Hematopoietic multipotent progenitor cell treated with erythropoietin and hydrocortisone succinate and interleukin-3 and kit ligand, for 17 days (in vitro differentiated cells): ENCODE data around the gene ALOX5.

ENCODE experiments used
- DNase-seq: peaks from one replicate; pipeline ENCODE4 v3.0.0-alpha.2; 2015; ENCODE audit warnings: low spot score

The ALOX5 gene

DNA sequence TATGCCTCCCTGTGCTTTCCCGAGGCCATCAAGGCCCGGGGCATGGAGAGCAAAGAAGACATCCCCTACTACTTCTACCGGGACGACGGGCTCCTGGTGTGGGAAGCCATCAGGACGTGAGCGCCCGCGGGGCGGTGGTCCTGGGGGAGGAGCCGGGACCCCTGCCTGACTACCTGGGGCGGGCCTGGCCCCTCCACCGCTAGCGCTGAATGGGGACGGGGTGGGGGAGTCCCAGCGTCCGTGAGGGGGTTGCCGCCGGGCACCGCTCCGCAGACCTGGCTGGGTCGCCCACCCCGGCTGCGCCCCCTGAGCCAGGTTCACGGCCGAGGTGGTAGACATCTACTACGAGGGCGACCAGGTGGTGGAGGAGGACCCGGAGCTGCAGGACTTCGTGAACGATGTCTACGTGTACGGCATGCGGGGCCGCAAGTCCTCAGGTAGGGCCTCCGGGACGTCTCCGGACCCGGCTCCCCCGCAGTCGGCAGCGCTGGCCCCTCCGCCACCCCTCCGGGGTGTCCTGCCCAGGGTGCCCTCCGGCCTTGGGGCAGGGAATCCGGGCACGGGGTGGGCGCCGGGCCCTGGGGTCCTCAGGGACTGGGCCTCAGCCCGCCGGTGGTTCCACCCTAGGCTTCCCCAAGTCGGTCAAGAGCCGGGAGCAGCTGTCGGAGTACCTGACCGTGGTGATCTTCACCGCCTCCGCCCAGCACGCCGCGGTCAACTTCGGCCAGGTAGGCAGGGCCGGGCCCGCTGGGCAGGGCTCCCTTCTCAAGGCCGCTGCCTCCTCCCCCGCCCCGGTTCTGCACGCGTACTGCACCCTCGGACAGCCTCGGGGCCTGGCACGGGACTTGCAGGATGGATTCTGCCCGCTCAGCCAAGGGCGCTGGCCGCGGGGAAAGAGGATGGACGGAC, 69.3 kb downstream of the ALOX5 start:
- no peak for DNase-seq

GRCh38 chr10:45444022-45444421, 70.0 kb downstream of the ALOX5 start:
- no peak for DNase-seq

DNA sequence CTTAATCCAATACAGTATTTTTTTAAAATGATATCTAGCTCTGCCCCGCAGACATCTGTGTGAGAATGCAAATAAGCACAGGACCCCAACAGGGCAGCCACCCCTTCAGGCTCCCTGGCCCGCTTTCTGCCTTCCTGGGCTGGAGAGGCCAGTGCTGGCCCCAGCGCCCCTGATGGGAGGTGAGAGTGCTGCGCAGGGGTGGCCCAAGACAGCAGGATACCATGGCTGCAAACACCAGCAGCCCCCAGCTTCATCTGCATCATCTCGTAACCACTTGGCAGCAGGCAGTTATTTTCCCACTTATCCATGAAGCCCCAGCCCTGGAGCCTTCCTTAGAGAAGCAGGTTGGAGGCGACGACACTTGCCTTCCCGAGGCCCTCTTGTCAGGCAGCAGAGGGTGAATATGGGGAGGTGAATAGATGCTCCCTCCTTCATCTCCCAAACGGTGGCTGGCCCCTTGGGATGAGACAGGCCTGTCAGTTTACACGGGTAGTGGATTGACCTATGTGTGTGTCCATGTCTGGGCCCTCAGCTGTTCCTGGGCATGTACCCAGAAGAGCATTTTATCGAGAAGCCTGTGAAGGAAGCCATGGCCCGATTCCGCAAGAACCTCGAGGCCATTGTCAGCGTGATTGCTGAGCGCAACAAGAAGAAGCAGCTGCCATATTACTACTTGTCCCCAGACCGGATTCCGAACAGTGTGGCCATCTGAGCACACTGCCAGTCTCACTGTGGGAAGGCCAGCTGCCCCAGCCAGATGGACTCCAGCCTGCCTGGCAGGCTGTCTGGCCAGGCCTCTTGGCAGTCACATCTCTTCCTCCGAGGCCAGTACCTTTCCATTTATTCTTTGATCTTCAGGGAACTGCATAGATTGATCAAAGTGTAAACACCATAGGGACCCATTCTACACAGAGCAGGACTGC, 71.2 kb downstream of the ALOX5 start:
- no peak for DNase-seq

DNA sequence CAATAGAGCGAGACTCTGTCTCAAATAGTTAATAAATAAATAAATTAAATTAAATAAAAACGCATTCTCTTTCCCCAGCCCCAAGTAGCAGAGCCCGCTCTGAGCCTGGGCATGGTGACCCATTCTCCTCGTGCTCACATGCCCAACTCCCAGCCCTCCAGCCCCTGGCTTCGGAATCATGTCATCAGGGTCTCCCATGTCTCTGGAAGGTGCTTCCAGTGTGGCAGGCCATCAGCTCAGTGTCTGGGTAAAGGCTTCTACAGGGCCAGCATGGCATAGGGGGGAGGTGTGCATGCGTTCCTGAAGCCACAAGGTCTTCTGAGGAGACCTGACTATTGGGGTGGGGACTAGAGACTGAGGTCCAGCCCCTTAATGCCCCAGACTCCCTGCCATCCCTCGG, 72.8 kb downstream of the ALOX5 start:
- no peak for DNase-seq

DNA sequence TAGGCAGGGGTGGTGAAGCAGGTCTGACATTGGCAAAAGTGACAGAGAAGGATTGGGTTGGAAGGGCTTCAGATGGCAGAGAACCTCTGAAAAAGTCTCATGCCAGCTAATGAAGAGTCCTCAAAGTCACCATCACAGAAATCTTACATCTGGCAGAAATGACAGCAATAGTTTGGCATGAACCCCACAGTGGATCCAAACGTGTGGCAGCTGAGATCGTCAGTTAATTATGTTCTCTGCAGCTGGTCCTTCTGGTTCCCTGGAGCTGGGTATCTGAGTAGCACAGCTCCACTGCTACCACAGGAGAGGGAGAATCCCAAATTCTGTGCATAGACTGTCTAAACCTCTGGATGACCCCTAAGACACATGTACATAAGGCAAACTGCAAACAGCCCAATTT, 73.4 kb downstream of the ALOX5 start:
- no peak for DNase-seq

GRCh38 chr10:45450866-45451265, 76.8 kb downstream of the ALOX5 start:
- DNase-seq: no peak

- DNase-seq: no peak
Measured at GRCh38 chr10:45451407-45451806, 77.4 kb downstream of the ALOX5 start.

- DNase-seq: no peak
Measured at GRCh38 chr10:45452268-45452667, 78.3 kb downstream of the ALOX5 start.

GRCh38 chr10:45452743-45453452, 78.9 kb downstream of the ALOX5 start:
- DNase-seq: no peak

- DNase-seq: no peak
Measured at GRCh38 chr10:45453639-45454255, 79.7 kb downstream of the ALOX5 start.

- no peak for DNase-seq
Measured at GRCh38 chr10:45454262-45454661, 80.2 kb downstream of the ALOX5 start.

DNA sequence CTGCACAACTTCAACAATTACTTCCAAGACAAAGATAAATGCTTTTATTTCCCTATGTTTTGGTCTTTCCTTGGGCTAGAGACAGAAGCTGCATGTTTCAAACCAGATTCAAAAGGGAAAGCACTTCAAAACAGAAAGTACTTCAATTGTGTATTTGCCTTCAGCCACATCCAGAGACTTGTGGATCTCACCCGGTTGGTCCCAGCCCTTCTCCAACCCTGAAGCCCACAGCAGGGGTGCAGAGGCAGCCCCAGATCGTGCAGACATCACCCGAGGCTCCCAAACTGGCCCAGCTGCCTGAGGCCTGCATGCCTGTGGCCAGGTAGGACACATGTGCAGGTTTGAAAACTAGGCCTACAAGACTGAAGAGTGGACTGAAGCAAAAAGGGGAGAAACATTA, 80.8 kb downstream of the ALOX5 start:
- no peak for DNase-seq

DNA sequence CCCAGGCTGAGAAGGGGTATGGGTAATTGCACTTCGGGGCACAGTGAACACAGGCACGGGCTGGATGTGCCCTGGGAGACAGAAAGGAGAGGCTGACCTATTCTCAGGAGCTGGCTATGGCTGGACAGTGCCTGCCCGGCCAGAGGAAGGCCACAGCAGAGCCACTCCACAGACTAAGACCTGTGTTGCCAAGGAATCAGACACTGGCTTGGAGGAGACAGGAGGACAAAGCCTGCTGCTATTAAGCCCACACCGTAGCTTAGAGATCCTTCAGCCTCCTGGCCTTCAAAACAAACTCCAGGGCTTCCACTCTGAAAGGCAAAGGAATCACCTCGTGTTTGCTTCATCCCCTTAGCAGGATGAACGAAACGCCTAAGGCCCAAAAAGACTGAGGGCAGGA, 82.2 kb downstream of the ALOX5 start:
- no peak for DNase-seq

DNA sequence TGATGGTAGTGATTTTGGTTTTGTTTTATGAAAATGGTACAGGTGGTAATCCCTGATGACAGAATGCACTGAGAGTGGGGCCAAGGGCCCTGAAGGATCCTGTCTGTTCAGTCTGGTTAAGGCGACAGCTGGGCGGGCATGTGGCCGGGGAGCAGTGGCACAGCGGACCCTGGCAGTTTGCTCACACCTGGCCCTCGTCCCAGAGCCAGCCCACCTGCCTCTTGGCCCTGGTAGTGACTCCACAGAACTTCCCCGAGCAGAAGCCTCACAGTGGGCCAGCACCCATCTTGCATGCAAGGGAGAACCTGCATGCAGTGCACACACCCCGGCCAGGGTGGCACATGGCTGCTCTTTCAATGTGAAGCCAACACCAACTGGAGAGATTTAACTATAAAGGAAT, 82.8 kb downstream of the ALOX5 start:
- DNase-seq: no peak

DNA sequence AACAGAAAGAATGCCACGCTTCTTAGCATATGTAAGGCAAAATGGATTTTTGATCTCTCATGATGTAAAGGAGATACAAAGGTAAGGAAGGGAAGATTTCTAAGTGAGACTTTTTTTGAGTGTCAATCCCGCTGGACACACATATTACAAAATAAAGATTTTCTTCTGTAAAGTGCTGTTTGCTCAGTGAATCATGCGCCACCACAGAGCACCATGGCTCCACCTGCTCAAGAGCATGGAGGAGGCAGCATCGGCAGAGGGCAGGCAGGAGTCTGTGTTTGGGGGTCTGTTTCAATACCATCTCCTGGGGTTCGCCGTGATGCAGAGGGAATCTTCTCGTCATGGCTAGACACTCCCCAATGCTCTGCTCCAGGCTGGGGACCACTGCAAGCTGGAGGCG, 83.5 kb downstream of the ALOX5 start:
- no peak for DNase-seq

- DNase-seq: no peak
Measured at GRCh38 chr10:45460235-45460878, 86.3 kb downstream of the ALOX5 start.

- no peak for DNase-seq
Measured at GRCh38 chr10:45461034-45461433, 87.0 kb downstream of the ALOX5 start.

DNA sequence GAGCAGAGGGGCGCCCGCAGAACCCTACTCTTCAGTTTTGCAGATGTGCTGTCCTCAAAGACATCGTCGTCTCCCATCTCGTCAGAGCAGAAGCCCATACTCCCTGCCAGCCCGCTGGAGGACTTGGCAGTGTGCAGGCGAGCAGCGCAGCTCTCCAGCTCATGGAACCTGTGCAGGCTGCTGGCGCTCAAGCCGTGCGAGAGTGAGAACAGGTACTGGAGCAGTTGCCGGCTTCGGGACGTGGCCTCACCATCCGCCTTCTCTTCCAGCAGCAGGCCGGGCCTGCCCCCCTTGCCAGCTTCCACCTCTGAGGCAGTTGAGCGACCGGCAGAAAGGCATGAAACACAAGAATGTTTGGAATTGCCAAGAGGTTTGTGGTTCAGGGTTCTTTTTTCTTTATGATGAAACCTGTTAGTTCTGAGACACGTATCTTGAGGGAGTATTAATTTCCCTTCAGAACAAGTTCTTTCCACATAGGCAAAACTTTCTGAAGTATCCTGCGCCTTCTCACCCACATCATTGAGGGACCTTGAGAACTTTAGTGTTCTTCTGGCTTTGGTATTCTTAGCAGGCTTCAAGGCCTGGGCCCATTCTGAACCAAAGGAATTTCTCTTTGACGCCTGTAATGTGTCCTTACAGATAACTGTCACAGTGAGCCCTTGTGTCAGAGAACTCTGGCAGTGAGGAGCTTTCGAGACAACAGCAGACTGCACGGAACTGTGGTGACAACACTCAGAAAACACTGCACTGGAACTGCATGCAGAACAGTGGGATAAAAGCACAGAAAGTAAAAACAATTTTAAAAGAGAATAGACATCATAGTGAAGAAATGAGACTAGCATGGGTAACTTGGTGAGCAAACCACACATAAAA, 89.5 kb downstream of the ALOX5 start:
- no peak for DNase-seq

GRCh38 chr10:45464958-45465567, 91.0 kb downstream of the ALOX5 start:
- peak; percentile 88 for DNase-seq

- DNase-seq: no peak
Measured at GRCh38 chr10:45466784-45467183, 92.8 kb downstream of the ALOX5 start.
